Measurements from ENCODE around the gene TPK1. TPM values are rescaled to one million over a fixed set of nuclear protein-coding genes. Genes with fewer than 3 reads are reported as not detected.

The TPK1 gene
- polyA plus RNA-seq, 1 of the 3 experiments (the other 2 are of a cell fraction): 3.3 TPM

GRCh38 chr7:144527051-144527471, 308.8 kb downstream of the TPK1 start:
- ChIA-PET POLR2A (no interaction called here), CTCF (no interaction called here)
- H3K4me1 ChIP-seq (ENCODE audit: control insufficient read depth in 1 of 2, insufficient read depth in 2 of 2, low read depth in 1 of 2, low read length in 1 of 2): no peaks in the 10 kb centered on the region
- H3K79me2 ChIP-seq (ENCODE audit: insufficient read depth): no peaks in the 10 kb centered on the region
- no peak overlapping the region for H3K9ac ChIP-seq
- H3K4me3 ChIP-seq (ENCODE audit: low read depth in 2 of 2, low read length in 1 of 2): no peak overlapping the region
- H3K36me3 ChIP-seq (replicated peaks in 1 of 2; ENCODE audit: control insufficient read depth in 1 of 2, insufficient read depth in 2 of 2, low read length in 1 of 2): no peaks in the 10 kb centered on the region
- TF ChIP-seq ELF1 (IDR thresholded peaks at IDR 0.05) (no peak), FOXM1 (IDR thresholded peaks at IDR 0.05; ENCODE audit: low read depth) (no peak), FOXJ3 (CRISPR knock-in tag; IDR thresholded peaks at IDR 0.05) (no peak), CHD2 (IDR thresholded peaks at IDR 0.05; ENCODE audit: low read length, partially characterized antibody) (no peak), RXRA (IDR thresholded peaks at IDR 0.05; ENCODE audit: borderline replicate concordance, low read depth) (no peak), MEF2A (IDR thresholded peaks at IDR 0.05; ENCODE audit: borderline replicate concordance, low read depth) (no peak), JUND (IDR thresholded peaks at IDR 0.05) (no peak), SIN3A (IDR thresholded peaks at IDR 0.05; ENCODE audit: borderline replicate concordance, low read depth, low read length) (no peak), NRF1 (IDR thresholded peaks at IDR 0.05; ENCODE audit: low read depth, low read length) (no peak), RFX5 (IDR thresholded peaks at IDR 0.05; ENCODE audit: low read length) (no peak)
- H2AFZ ChIP-seq (ENCODE audit: low read depth): no peak overlapping the region
- H3K9me3 ChIP-seq: no peaks in the 10 kb centered on the region
- no peaks in the 10 kb centered on the region; the same call in 1 of the 2 replicates for H3K9me2 ChIP-seq
- H4K20me1 ChIP-seq (ENCODE audit: insufficient read depth): no peaks in the 10 kb centered on the region
- WGBS (ENCODE audit: low lambda C conversion rate): 25% methylated on average over 13 of the region's 13 CpGs
- H3K4me2 ChIP-seq: no peak overlapping the region
- no peak overlapping the region for H3K27ac ChIP-seq (ENCODE audit: low read depth in 2 of 2, low read length in 1 of 2)
- H3K27me3 ChIP-seq (ENCODE audit: insufficient read depth): no peaks in the 10 kb centered on the region
- no peak for DNase-seq
- no peaks in the 10 kb centered on the region for H3F3A ChIP-seq (replicated peaks; ENCODE audit: insufficient read depth)

GRCh38 chr7:144525956-144526355, 309.9 kb downstream of the TPK1 start:
- 0% methylated on average over 1 of the region's 1 CpG for WGBS (ENCODE audit: low lambda C conversion rate)
- Histone ChIP-seq H3K9ac (no peak overlapping the region), H3K27me3 (ENCODE audit: insufficient read depth) (no peaks in the 10 kb centered on the region), H3K36me3 (replicated peaks in 1 of 2; ENCODE audit: control insufficient read depth in 1 of 2, insufficient read depth in 2 of 2, low read length in 1 of 2) (no peaks in the 10 kb centered on the region), H3K79me2 (ENCODE audit: insufficient read depth) (no peaks in the 10 kb centered on the region), H3K27ac (ENCODE audit: low read depth in 2 of 2, low read length in 1 of 2) (no peak overlapping the region), H3K9me2 (no peaks in the 10 kb centered on the region; the same call in 1 of the 2 replicates), H3F3A (replicated peaks; ENCODE audit: insufficient read depth) (no peaks in the 10 kb centered on the region), H3K9me3 (no peaks in the 10 kb centered on the region), H4K20me1 (ENCODE audit: insufficient read depth) (no peaks in the 10 kb centered on the region), H3K4me1 (ENCODE audit: control insufficient read depth in 1 of 2, insufficient read depth in 2 of 2, low read depth in 1 of 2, low read length in 1 of 2) (no peaks in the 10 kb centered on the region), H3K4me3 (ENCODE audit: low read depth in 2 of 2, low read length in 1 of 2) (no peak overlapping the region; a peak in 1 of 4 replicates), H3K4me2 (peak overlapping the region; percentile 20; the same call in 1 of the 2 replicates), H2AFZ (ENCODE audit: low read depth) (no peak overlapping the region)
- ChIA-PET POLR2A (no interaction called here), CTCF (no interaction called here)
- TF ChIP-seq CTCF (IDR thresholded peaks at IDR 0.05) (no peak), GATA2 (CRISPR knock-in tag; IDR thresholded peaks at IDR 0.05) (no peak), MAX (IDR thresholded peaks at IDR 0.05; ENCODE audit: low read depth) (no peak), TCF12 (IDR thresholded peaks at IDR 0.05) (no peak), POLR2AphosphoS5 (IDR thresholded peaks at IDR 0.05; ENCODE audit: low read depth, low read length) (no peak), MXI1 (IDR thresholded peaks at IDR 0.05; ENCODE audit: low read depth, low read length) (no peak), IRF3 (IDR thresholded peaks at IDR 0.05; ENCODE audit: low read depth, low read length) (no peak)
- no peak for DNase-seq
